NCI-H187 (cell line): Measurements from ENCODE around the gene PLCG2.
"Not testable (repeated sequence)": the region's sequence is repeated elsewhere in the genome, so short reads cannot be mapped to it uniquely, and the experiment has no call there.

Experiments
- DNase-seq, 2 experiments: peaks; one replicate each; lab custom pipeline; 2025; lab: John Stamatoyannopoulos, UW

PLCG2 gene

GRCh38 chr16:81790277-81790676, 11.2 kb downstream of the PLCG2 start:
- DNase-seq = no peak

- no peak for DNase-seq
These were observed 11.8 kb downstream of the PLCG2 start for GRCh38 chr16:81790830-81791435.

DNA sequence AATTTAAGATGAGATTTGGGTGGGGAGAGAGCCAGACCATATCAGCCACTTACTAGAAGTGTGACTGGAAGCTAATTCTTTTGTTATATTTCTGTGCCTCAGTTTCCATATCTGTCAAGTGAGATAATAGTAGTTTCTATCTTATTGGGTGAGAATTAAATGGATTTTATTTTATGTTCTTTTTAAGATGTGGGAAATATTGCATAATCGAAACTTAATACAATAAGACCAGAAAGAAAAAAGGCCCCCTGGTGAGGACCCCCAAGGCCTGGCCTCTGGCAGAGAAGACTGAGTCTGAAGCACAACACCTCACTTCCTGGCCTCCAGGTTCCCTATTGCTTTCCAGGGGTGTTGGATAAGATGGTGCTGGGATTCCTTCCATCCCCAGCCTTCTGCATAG, 13.7 kb downstream of the PLCG2 start:
- DNase-seq = no peak

DNA sequence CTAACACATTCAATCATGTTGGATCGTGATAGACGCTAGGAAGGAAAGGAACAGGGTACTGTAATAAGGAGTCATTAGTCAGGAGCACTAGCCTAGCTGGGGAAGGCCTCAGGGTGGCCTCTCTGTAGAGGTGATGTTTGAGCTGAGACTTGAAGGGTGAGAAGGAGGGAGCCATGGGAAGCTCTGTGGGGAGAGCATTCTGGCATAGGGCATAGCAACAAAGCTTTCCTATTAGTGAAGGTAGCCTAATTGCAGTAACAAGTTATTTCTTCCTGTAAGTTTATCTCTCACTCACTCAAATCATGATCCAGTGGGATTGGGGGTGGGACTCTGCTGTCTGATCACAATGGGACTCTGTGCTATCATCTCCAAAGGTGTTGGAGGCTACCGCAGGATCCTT, 16.1 kb downstream of the PLCG2 start:
- DNase-seq = no peak

GRCh38 chr16:81796035-81796434, 16.9 kb downstream of the PLCG2 start:
- no peak for DNase-seq

DNA sequence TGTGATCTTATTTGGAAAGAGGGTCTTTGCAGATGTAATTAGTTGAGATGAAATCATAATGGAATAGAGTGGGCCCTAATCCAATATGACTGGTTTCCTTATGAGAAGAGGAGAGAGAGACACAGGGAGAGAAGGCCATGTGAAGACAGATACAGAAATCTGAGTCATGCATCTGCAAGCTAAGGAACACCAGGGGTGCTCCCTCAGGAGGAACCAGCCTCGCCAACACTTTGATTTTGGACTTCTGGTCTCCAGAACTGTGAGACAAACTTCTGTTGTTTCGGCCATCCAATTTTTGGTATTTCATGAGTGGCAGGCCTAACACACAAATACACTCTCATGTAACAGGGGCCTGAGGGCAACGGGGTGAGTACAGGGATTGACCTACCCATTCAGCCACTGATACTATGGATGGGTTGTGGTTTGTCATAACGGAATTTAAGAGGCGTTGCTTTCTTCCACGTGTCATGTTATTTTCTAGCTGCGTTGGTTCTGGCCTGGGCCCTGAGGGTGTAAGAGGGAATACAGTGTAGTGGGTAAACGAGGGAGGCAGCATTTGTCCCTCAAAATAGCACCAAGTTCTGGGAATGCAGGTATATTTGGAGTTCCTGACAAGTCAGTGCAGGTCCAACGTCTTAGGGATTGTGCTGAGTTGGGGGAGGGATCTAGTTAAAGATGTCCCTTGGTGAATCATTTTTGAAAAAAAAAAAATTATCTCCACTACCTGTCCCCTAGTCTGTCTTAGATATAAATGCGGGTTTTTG, 17.7 kb downstream of the PLCG2 start:
- DNase-seq = no peak

- DNase-seq = no peak
These were observed 18.4 kb downstream of the PLCG2 start for GRCh38 chr16:81797443-81797842.

GRCh38 chr16:81798311-81799137, 19.4 kb downstream of the PLCG2 start:
- no peak for DNase-seq

GRCh38 chr16:81799138-81799504, 20.0 kb downstream of the PLCG2 start:
- DNase-seq = no peak

GRCh38 chr16:81801724-81802123, 22.6 kb downstream of the PLCG2 start:
- not testable (repeated sequence) for DNase-seq

- no peak for DNase-seq
These were observed 24.2 kb downstream of the PLCG2 start for GRCh38 chr16:81803332-81803731.

DNA sequence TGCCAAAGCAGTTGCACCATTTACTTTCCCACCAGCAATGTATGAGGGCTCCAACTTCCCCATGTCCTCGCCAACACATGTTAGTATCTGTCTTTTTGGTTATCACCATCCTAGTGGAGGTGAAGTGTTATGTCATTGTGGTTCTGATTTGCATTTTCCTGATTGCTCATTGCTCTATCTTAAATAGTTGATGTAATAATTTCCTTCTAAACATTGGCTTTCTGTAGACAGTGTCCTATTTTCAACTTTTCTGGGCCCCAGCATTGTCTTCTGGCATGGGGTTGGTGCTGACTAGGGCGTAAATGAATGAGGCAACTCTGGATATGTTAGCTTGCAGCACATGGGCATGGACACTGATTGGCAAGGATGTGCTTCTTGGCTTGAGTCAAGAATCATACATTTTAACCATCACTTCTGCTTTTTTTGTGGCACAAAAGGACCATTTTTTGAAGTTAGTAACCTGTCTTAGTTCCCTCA, 25.1 kb downstream of the PLCG2 start:
- DNase-seq = no peak

GRCh38 chr16:81806696-81807095, 27.6 kb downstream of the PLCG2 start:
- no peak for DNase-seq

DNA sequence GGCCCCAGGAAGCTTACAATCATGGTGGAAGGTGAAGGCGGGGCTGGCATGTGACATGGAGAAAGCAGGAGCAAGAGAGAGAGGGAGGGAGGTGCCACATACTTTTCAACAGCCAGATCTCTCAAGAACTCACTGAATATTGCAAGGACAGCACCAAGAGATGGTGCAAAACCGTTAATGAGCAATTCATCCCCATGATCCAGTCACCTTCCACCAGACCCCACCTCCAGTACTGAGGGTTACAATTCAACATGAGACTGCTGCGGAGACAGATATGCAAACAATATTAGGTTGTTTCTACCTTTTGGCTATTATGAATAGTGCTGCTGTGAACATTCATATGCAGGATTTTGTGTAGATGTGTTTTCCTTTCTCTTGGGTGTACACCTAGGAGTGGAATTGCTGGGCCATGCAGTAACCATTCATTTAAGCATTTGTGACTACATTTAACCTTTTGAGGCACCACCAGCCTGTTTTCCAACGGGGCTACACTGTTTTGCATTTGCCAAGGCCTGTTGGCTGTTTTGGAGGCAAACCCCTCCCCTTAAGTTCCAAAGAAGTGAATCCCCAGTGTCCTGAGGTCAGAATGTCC, 28.8 kb downstream of the PLCG2 start:
- no peak for DNase-seq

DNA sequence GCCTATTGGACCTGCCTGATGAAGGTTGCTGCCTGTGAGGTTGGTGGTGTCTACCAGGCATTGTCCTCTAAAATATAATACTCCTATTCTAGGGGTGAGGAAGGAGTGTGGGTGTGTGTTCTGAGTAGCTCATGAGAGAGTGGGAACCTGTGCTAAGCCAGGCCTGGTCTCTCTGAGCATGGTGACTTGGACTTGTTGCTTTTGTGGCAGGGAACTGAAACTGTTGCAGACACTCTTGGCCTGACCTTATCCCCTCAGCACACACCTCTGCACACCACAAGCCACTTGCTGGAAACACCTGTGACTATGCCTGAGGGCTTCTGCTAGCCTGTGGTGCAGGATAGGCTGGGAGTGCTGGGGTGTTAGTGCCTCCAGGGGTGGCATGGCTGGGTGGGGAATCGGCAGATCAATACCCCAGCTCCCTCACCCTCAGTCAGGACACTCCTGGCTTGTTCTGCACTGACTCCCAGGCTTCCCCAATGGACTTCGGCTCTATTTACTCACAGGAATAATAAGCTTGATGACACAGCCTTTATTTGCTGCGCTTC, 29.9 kb downstream of the PLCG2 start:
- no peak for DNase-seq

DNA sequence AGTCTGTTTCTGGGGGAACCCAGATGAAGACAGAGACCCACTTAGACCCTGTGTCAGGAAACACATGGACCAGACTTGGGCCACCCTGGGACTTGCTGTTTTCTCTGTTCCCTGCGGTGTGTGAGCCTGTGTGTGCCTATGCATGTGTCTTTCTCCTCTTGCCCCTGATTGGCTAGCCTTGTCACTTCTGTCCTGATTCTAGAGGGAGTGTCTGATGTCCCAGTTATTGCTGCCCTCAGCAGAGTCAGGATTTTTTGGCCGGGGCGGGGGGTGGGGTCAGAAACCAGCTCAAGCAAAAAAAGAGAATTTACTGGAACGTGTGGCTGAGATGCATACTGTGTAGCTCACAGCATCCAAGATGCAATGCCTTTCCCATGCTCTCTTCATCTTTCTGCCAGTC, 30.5 kb downstream of the PLCG2 start:
- DNase-seq = no peak

DNA sequence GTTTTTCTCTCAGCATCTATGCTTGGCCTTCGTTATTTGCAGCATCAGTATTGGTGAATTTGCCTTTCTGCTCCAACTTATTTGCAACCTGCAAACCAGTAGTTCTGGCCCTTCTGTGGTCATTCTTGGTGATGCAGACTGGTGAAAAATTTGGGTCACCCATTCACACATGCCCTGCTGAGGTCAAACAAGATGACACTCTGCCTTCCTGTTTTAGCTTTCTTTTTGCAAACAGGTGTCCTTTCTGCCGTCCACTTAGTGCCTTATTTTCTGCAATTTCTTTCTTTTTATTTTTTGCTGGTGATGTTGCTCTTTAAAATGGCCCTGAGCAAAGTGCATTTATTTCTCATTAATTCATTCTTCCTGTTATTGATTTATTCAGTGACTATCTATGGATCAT, 31.3 kb downstream of the PLCG2 start:
- no peak for DNase-seq

- DNase-seq = no peak
These were observed 31.9 kb downstream of the PLCG2 start for GRCh38 chr16:81810894-81811538.

GRCh38 chr16:81813648-81814047, 34.6 kb downstream of the PLCG2 start:
- DNase-seq = no peak

DNA sequence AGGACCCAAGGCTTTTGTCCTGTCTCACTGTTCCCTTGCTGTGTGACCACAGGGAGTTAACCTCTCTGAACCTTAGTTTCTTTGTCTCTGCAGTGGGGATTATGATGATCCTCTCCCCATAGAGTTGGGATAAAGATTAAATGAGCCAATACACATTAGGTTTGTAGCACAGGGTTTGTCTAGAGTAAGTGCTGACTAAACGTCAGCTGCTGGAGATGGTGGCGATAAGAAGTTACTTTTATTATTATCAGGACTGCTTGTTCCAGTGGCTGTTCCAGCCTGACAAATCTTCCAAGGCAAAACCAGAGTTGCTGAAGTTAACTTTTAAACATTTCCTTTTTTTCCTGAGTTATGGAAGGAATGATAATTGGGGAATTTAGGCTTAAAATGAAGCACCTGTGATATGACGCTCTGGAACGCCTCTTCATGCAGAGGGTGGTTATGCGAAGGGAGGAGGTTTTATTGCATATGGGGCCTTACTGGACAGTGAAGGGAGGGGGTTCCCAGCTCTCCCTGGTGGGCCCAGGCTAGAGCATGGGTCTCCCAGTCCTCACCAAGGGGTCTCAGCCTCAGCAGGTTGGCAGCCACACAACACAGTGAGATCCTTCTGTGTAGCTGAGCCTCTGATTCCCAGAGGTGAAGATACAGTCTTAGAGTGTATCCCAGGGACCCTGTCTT, 35.8 kb downstream of the PLCG2 start:
- no peak for DNase-seq

DNA sequence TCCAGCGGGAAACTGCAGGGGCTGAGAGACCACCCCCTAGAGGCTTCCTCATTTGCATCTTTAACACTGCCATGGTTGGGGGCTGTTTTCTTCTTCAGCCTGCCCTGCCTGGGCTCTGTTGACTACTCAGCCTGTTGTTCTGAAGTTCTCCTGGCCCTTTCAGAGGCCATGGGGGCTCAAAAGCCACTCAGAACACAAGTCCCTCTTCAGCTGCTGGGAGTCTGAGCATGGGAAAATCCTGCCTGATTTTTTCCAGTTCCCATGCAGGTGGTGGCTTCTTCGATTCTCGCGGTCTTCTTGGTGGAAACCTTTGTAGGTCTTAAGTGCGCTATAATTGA, 36.3 kb downstream of the PLCG2 start:
- DNase-seq = no peak
